ENCODE results near the gene CHST11.

CHST11 gene

GRCh38 chr12:104495786-104496185 lies 39.0 kb downstream of the CHST11 start:
- no peak overlapping the region for H3K27ac ChIP-seq
- TF ChIP-seq ZFX (IDR thresholded peaks at IDR 0.05; ENCODE audit: borderline replicate concordance) (no peak), CTCF (IDR thresholded peaks at IDR 0.05) (no peak)

- no peak overlapping the region for H3K27ac ChIP-seq
- TF ChIP-seq ZFX (IDR thresholded peaks at IDR 0.05; ENCODE audit: borderline replicate concordance) = no peak
- no peak for TF ChIP-seq CTCF (IDR thresholded peaks at IDR 0.05)
Measured at GRCh38 chr12:104496336-104496735, 39.6 kb downstream of the CHST11 start.

- H3K27ac ChIP-seq = no peak overlapping the region
- TF ChIP-seq ZFX (IDR thresholded peaks at IDR 0.05; ENCODE audit: borderline replicate concordance) = no peak
- TF ChIP-seq CTCF (IDR thresholded peaks at IDR 0.05) = no peak
Measured at GRCh38 chr12:104498211-104498801, 41.6 kb downstream of the CHST11 start.

- TF ChIP-seq ZFX (IDR thresholded peaks at IDR 0.05; ENCODE audit: borderline replicate concordance) (no peak), CTCF (IDR thresholded peaks at IDR 0.05) (no peak)
- H3K27ac ChIP-seq = no peak overlapping the region
Measured at GRCh38 chr12:104499668-104500332, 43.1 kb downstream of the CHST11 start.

- no peak overlapping the region for H3K27ac ChIP-seq
- TF ChIP-seq ZFX (IDR thresholded peaks at IDR 0.05; ENCODE audit: borderline replicate concordance) (no peak), CTCF (IDR thresholded peaks at IDR 0.05) (no peak)
Measured at GRCh38 chr12:104501115-104501514, 44.4 kb downstream of the CHST11 start.

GRCh38 chr12:104501660-104502059 lies 44.9 kb downstream of the CHST11 start:
- no peak overlapping the region for H3K27ac ChIP-seq
- TF ChIP-seq ZFX (IDR thresholded peaks at IDR 0.05; ENCODE audit: borderline replicate concordance) = no peak
- no peak for TF ChIP-seq CTCF (IDR thresholded peaks at IDR 0.05)

- TF ChIP-seq CTCF (IDR thresholded peaks at IDR 0.05) (no peak), ZFX (IDR thresholded peaks at IDR 0.05; ENCODE audit: borderline replicate concordance) (no peak)
- H3K27ac ChIP-seq = no peak overlapping the region
Measured at GRCh38 chr12:104502217-104502616, 45.5 kb downstream of the CHST11 start.

Data from 22Rv1 (cell line).